ENCODE measurements around the gene KDELR1. TPM values are rescaled to one million over a fixed set of nuclear protein-coding genes. Genes with fewer than 3 reads are reported as not detected.
A peak's percentile ranks its signal among the peaks of the same experiment; 100 is the strongest.

The KDELR1 gene
- total RNA-seq, 2 experiments from 2014 or later: 70.3 to 71.3 TPM

GRCh38 chr19:48338253-48338755, 53.0 kb downstream of the KDELR1 start:
- Mint-ChIP-seq H3K9me3 (ENCODE audit: insufficient read depth) (no peaks in the 10 kb centered on the region), H3K27ac (no peak overlapping the region), H3K4me1 (ENCODE audit: low read depth) (peaks cover 13% of the 10 kb centered on the region), H3K36me3 (ENCODE audit: low read depth) (peaks cover 2% of the 10 kb centered on the region), H3K4me3 (no peak overlapping the region), H3K27me3 (ENCODE audit: low read depth) (no peaks in the 10 kb centered on the region)
- DNase-seq: no peak
- ATAC-seq: no peak
- CTCF ChIA-PET: interaction anchor here (13.7 kb wide), 1 partner anchor 20 kb away, joined by 496 read pairs; the partner anchor contains the start of gene EMP3
- POLR2A ChIA-PET: no interaction called here

GRCh38 chr19:48333467-48334384, 57.6 kb downstream of the KDELR1 start:
- ATAC-seq (peak; percentile 73), DNase-seq (peak; percentile 95)
- Mint-ChIP-seq H3K36me3 (ENCODE audit: low read depth) (peaks cover 39% of the 10 kb centered on the region), H3K27me3 (ENCODE audit: low read depth) (no peaks in the 10 kb centered on the region), H3K27ac (peak overlapping the region; percentile 90), H3K9me3 (ENCODE audit: insufficient read depth) (no peaks in the 10 kb centered on the region), H3K4me3 (peak overlapping the region; percentile 96), H3K4me1 (ENCODE audit: low read depth) (peaks cover 56% of the 10 kb centered on the region)
- ChIA-PET CTCF (interaction anchor here (0.6 to 13.7 kb wide), 31 partner anchors 14 to 275 kb away, joined by 3 to 496 read pairs (median 3); partner anchors contain the start of genes EMP3, KDELR1, SYNGR4 and TMEM143), POLR2A (interaction anchor here (1.0 to 6.2 kb wide), 5 partner anchors 12 to 111 kb away, joined by 3 to 125 read pairs (median 3); partner anchors contain the start of gene EMP3)

- peak overlapping the region; percentile 90 for H3K27ac Mint-ChIP-seq
- peaks cover 61% of the 10 kb centered on the region for H3K4me1 Mint-ChIP-seq (ENCODE audit: low read depth)
- ATAC-seq (peak; percentile 80), DNase-seq (peak; percentile 99)
- no peaks in the 10 kb centered on the region for H3K27me3 Mint-ChIP-seq (ENCODE audit: low read depth)
- H3K4me3 Mint-ChIP-seq: peak overlapping the region; percentile 96
- CTCF ChIA-PET: interaction anchor here (0.7 to 13.7 kb wide), 24 partner anchors 15 to 276 kb away, joined by 3 to 496 read pairs (median 4); partner anchors contain the start of genes EMP3, KDELR1, SYNGR4 and TMEM143
- H3K36me3 Mint-ChIP-seq (ENCODE audit: low read depth): peaks cover 46% of the 10 kb centered on the region
- POLR2A ChIA-PET: interaction anchor here (0.6 to 6.2 kb wide), 6 partner anchors 11 to 112 kb away, joined by 3 to 125 read pairs (median 3); partner anchors contain the start of gene EMP3
- peaks cover 3% of the 10 kb centered on the region for H3K9me3 Mint-ChIP-seq (ENCODE audit: insufficient read depth)
Measured at GRCh38 chr19:48332662-48333466, 58.5 kb downstream of the KDELR1 start.

Other genes starting within 250 kb of the KDELR1 start
- gene LIG1, start 221.2 kb downstream of the KDELR1 start, total RNA-seq: 100 to 1,000 TPM; 190 to 198 TPM
- gene ZSWIM9, start 220.9 kb downstream of the KDELR1 start, total RNA-seq: 10 to 100 TPM in 1 of 2 experiments, 1 to 10 TPM in 1; 9.0 to 10.3 TPM
- 100 to 1,000 TPM; 180 to 185 TPM for gene CARD8, start 135.6 kb downstream of the KDELR1 start, total RNA-seq
- under 1 TPM; 0.44 to 0.45 TPM for gene ZNF114, start 121.5 kb downstream of the KDELR1 start, total RNA-seq
- gene EMP3, start 66.0 kb downstream of the KDELR1 start, total RNA-seq: 100 to 1,000 TPM; 300 to 320 TPM
- 10 to 100 TPM; 17.1 to 19.4 TPM for gene TMEM143, start 27.6 kb downstream of the KDELR1 start, total RNA-seq
- not detected for gene SYNGR4, start 27.2 kb downstream of the KDELR1 start, total RNA-seq
- under 1 TPM; 0.05 to 0.08 TPM for gene GRIN2D, start 2.1 kb upstream of the KDELR1 start, total RNA-seq
- 10 to 100 TPM; 46.4 to 50.4 TPM for gene GRWD1, start 54.4 kb upstream of the KDELR1 start, total RNA-seq
- gene KCNJ14, start 64.0 kb upstream of the KDELR1 start, total RNA-seq: 1 to 10 TPM; 1.4 to 1.5 TPM
- 10 to 100 TPM; 48.3 to 50.3 TPM for gene CYTH2, start 77.8 kb upstream of the KDELR1 start, total RNA-seq
- 1 to 10 TPM; 2.8 to 3.7 TPM for gene LMTK3, start 120.3 kb upstream of the KDELR1 start, total RNA-seq
- not detected for gene SULT2B1, start 160.6 kb upstream of the KDELR1 start, total RNA-seq
- gene SPACA4, start 215.2 kb upstream of the KDELR1 start, total RNA-seq: not detected
- 1 to 10 TPM; 1.7 to 2.3 TPM for gene FAM83E, start 223.5 kb upstream of the KDELR1 start, total RNA-seq
- 1,000 to 10,000 TPM; 1,371 to 1,433 TPM for gene RPL18, start 227.6 kb upstream of the KDELR1 start, total RNA-seq
- gene SPHK2, start 228.0 kb upstream of the KDELR1 start, total RNA-seq: 10 to 100 TPM; 33.0 to 33.1 TPM
- 10 to 100 TPM; 17.3 to 18.3 TPM for gene DBP, start 245.8 kb upstream of the KDELR1 start, total RNA-seq